Karpas-422 (cell line): ENCODE data around the gene PARVB. TPM values are rescaled to one million over a fixed set of nuclear protein-coding genes. Genes with fewer than 3 reads are reported as not detected.

Experiments
- DNase-seq: peaks from one replicate; pipeline ENCODE4 v3.0.0-alpha.2; 2015
- H2AFZ ChIP-seq: fragments of 200-600 bp; sonication (generic); 2 replicates; pipeline ENCODE4 v1.6.1; 2014; ENCODE audit warnings: antibody characterized with exemption, low read length, mixed read lengths
- H3K27ac ChIP-seq: fragments of 200-600 bp; sonication (generic); 2 replicates; pipeline ENCODE4 v1.5.1; 2014; ENCODE audit warnings: mild to moderate bottlenecking, low read length, moderate library complexity
- H3K27me3 ChIP-seq: fragments of 200-600 bp; sonication (generic); 2 replicates; pipeline ENCODE4 v1.6.1; 2014; ENCODE audit warnings: low read length, mixed read lengths
- H3K36me3 ChIP-seq: fragments of 200-600 bp; sonication (generic); 2 replicates; pipeline ENCODE4 v1.6.1; 2014; ENCODE audit warnings: low read length, mixed read lengths; ENCODE audit not compliant: insufficient read depth
- H3K4me1 ChIP-seq: fragments of 200-600 bp; sonication (generic); 2 replicates; pipeline ENCODE4 v1.6.1; 2014; ENCODE audit warnings: mild to moderate bottlenecking, low read length, mixed read lengths
- H3K4me2 ChIP-seq: fragments of 200-600 bp; sonication (generic); 2 replicates; pipeline ENCODE4 v1.6.1; 2014; ENCODE audit warnings: low read length, low read depth, mild to moderate bottlenecking; ENCODE audit not compliant: poor library complexity, severe bottlenecking
- H3K4me3 ChIP-seq: fragments of 200-600 bp; sonication (generic); 2 replicates; pipeline ENCODE4 v1.5.1; 2014; ENCODE audit warnings: mild to moderate bottlenecking, antibody characterized with exemption, low read length, mixed read lengths
- H3K79me2 ChIP-seq: fragments of 200-600 bp; sonication (generic); 2 replicates; pipeline ENCODE4 v1.6.1; 2014; ENCODE audit warnings: mild to moderate bottlenecking, low read length, mixed read lengths
- H3K9ac ChIP-seq: fragments of 200-600 bp; sonication (generic); 2 replicates; pipeline ENCODE4 v1.6.0; 2014; ENCODE audit warnings: low read length
- H3K9me2 ChIP-seq: fragments of 200-600 bp; sonication (generic), shearing (Covaris generic); replicated peaks from 2 replicates; pipeline ENCODE4 v1.6.0; 2014; ENCODE audit warnings: mild to moderate bottlenecking, low read length, moderate library complexity; ENCODE audit not compliant: insufficient read depth
- H3K9me3 ChIP-seq: fragments of 300-700, 200-600 bp; sonication (generic); 2 replicates; pipeline ENCODE4 v1.6.1; 2014; ENCODE audit warnings: low read length, mixed read lengths
- H4K20me1 ChIP-seq: fragments of 200-600 bp; sonication (generic); 2 replicates; pipeline ENCODE4 v1.6.1; 2014; ENCODE audit warnings: mild to moderate bottlenecking, antibody characterized with exemption, low read length, low read depth; ENCODE audit not compliant: insufficient read depth
- total RNA-seq: library from RNA; depleted of rRNA; stranded (reverse); fragments of >200 nt; shearing (Covaris generic); gene quantifications from 2 replicates; pipeline ENCODE4 v1.2.3, GENCODE V29; 2014; ENCODE audit warnings: low replicate concordance

The PARVB gene
- total RNA-seq, 1 experiment from 2014 or later = 24.9 TPM

DNA sequence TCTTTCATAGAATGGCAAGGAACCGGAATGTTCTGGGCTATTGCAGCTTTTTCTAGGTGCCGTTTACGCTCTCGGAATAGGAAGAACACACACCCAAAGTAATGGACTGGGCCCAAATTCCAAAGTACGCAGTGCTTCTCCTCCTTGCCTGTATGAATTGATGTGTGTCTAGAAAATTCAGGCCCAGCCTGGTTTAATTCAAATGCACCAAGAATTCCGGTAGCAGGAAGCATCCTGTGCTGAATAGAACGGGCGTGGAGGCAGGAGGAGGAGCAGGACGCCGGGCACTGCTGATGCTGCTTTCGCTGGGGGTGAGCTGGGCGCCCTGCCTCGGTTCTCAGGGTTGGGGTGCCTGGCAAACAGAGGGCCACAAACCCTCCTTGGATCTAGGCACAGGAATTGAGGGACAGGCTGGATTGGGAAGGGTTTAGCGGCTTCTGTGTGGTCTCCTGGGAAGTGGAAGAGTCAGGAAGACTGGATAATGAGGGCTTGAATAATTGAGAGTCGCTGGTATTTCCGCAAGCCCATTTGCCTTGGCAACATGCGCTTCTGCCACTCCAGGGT is 2.0 kb downstream of the PARVB start:
- H3K36me3 ChIP-seq = no peaks in the 10 kb centered on the region
- H3K9ac ChIP-seq = peak overlapping the region; percentile 69
- H3K27ac ChIP-seq = no peak overlapping the region
- H3K4me3 ChIP-seq = peak overlapping the region; percentile 73; the same call in 1 of the 2 replicates
- H2AFZ ChIP-seq = no peak overlapping the region
- H4K20me1 ChIP-seq = peaks cover 10% of the 10 kb centered on the region; the same call in 1 of the 2 replicates
- no peak for DNase-seq
- no peaks in the 10 kb centered on the region for H3K9me3 ChIP-seq
- no peaks in the 10 kb centered on the region for H3K9me2 ChIP-seq
- no peaks in the 10 kb centered on the region for H3K27me3 ChIP-seq
- H3K4me2 ChIP-seq = peak overlapping the region; percentile 76
- no peaks in the 10 kb centered on the region for H3K79me2 ChIP-seq
- peaks cover 40% of the 10 kb centered on the region for H3K4me1 ChIP-seq

DNA sequence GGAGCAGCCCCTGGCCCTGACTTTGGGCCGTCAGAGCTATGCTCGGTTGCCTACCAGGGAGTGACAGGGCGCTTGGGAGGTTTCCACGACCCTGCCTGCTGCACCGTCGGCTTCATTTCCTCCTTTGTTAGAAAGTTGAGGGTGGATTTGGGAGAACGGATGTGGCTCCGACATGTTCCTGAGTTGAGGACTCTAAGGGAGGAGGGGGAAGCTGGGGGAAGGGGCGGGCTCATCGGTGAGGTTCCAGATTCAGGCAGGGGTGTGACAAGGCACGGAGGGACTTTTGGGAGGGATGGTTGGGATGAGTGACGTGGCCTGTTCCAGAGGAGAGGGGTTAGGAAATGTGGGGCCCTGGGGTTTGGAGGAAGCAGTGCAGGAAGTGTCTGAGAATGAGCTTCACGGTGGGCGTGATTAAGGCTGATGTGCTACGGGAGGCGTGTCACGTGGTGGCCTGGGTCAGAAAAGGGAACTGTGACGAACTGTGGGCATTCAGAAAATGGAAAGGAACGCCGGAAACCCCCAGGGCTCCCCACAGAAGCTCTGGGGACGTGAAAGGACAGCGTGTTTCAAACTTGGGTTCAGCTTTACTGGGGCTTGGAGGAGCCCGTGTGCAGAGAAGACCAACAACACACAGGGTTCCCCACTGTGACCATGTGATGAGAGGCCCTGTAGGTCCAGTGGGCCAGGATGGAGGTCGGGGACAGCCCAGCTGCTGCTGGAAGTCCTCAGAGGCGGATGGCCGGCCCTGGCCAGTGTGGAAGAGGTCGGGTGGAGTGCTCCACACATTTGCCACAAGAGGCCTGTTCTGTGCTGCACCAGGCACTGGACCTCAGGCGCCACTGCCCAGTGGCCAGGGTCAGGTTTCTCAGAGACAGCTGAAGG is 2.8 kb downstream of the PARVB start:
- Histone ChIP-seq H3K4me3 (peak overlapping the region; percentile 73), H3K79me2 (no peaks in the 10 kb centered on the region), H3K27me3 (no peaks in the 10 kb centered on the region), H3K27ac (no peak overlapping the region), H3K9ac (peak overlapping the region; percentile 75), H3K4me1 (peaks cover 40% of the 10 kb centered on the region), H3K9me3 (no peaks in the 10 kb centered on the region), H4K20me1 (peaks cover 10% of the 10 kb centered on the region; the same call in 1 of the 2 replicates), H2AFZ (peak overlapping the region; percentile 88), H3K9me2 (no peaks in the 10 kb centered on the region), H3K36me3 (no peaks in the 10 kb centered on the region), H3K4me2 (peak overlapping the region; percentile 76)
- peak; percentile 85 for DNase-seq

DNA sequence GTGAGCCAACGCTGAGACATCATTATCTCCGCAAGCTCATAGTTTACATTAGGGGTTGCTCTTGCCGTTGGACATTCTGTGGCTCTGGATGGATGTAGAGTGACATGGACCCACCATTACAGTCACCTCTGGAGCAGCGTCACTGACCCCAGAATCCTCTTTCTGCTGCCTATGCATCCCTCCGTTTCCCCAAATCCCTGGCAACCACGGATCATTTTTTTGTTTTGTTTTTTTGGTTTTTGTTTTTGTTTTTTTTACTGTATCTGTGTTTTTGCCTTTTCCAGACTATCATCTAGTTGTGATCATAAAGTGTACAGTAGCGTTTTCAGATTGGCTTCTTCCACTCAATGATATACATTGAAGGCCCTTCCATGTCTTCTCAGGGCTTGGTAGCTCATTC is 4.0 kb downstream of the PARVB start:
- Histone ChIP-seq H3K36me3 (no peaks in the 10 kb centered on the region), H2AFZ (no peak overlapping the region), H3K9me2 (no peaks in the 10 kb centered on the region), H3K79me2 (no peaks in the 10 kb centered on the region), H4K20me1 (peaks cover 18% of the 10 kb centered on the region; the same call in 1 of the 2 replicates), H3K9ac (no peak overlapping the region), H3K27ac (no peak overlapping the region), H3K27me3 (no peaks in the 10 kb centered on the region), H3K4me2 (no peak overlapping the region), H3K4me3 (no peak overlapping the region), H3K9me3 (no peaks in the 10 kb centered on the region), H3K4me1 (peaks cover 38% of the 10 kb centered on the region)
- no peak for DNase-seq

DNA sequence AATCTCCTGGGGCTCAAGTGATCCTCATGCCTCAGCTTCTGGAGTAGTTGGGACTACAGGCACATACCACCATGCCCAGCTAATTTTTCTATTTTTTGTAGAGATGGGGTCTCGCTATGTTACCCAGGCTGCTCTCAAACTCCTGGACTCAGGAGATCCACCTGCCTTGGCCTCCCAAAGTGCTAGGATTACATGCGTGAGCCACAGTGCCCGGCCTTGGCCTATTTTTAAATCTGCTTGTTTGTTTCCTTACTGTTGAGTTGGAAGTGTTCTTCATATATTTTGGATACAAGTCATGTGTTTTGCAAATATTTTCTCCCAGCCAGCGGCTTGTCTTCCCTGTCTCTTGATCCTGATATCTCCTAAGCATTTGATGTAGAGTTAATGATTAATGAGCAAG is 5.0 kb downstream of the PARVB start:
- H3K9ac ChIP-seq = no peak overlapping the region
- no peak for DNase-seq
- H3K9me2 ChIP-seq = no peaks in the 10 kb centered on the region
- H3K27me3 ChIP-seq = no peaks in the 10 kb centered on the region
- no peaks in the 10 kb centered on the region for H3K9me3 ChIP-seq
- H3K4me2 ChIP-seq = no peak overlapping the region
- H2AFZ ChIP-seq = no peak overlapping the region
- H4K20me1 ChIP-seq = peaks cover 18% of the 10 kb centered on the region; the same call in 1 of the 2 replicates
- no peak overlapping the region for H3K27ac ChIP-seq
- H3K4me3 ChIP-seq = no peak overlapping the region
- no peaks in the 10 kb centered on the region for H3K79me2 ChIP-seq
- H3K4me1 ChIP-seq = peaks cover 32% of the 10 kb centered on the region
- H3K36me3 ChIP-seq = no peaks in the 10 kb centered on the region

DNA sequence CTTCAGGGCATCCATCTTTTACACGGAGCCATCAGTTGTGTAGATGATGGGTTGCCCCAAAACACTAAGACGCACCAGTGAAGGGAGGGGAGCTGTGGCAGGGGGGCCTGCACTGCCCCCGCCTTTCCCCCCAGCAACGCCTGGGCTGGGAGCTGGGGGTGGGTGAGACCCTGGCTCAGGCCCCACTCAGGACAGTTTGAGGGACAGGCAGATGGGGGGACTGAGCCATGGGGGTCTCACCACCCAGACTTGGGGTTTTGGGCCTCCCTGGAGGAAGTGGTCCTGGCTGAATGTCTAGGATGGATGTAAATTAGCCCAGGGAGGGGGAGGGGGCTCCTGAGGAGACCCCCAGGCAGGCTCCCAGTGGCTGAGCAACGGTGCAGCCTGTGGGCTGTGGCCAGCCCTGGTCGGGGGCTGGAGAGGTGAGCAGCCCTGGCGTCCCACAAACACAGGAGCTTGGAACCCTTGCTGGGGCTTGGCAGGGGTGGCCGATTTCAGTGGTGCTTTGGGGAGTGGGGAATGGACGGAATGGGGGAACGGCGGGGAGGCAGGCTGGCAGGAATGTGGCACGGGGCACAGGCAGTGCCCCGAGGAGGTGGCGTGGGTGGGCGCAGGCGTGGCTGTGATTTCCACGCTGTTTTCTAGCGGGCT is 6.1 kb downstream of the PARVB start:
- H3K4me3 ChIP-seq = no peak overlapping the region
- no peaks in the 10 kb centered on the region for H3K79me2 ChIP-seq
- H3K9me3 ChIP-seq = no peaks in the 10 kb centered on the region
- DNase-seq = no peak
- peaks cover 24% of the 10 kb centered on the region for H3K4me1 ChIP-seq
- no peaks in the 10 kb centered on the region for H3K9me2 ChIP-seq
- no peak overlapping the region for H2AFZ ChIP-seq
- peaks cover 18% of the 10 kb centered on the region; the same call in 1 of the 2 replicates for H4K20me1 ChIP-seq
- no peaks in the 10 kb centered on the region for H3K27me3 ChIP-seq
- H3K4me2 ChIP-seq = no peak overlapping the region
- H3K27ac ChIP-seq = no peak overlapping the region
- no peak overlapping the region for H3K9ac ChIP-seq
- no peaks in the 10 kb centered on the region for H3K36me3 ChIP-seq

DNA sequence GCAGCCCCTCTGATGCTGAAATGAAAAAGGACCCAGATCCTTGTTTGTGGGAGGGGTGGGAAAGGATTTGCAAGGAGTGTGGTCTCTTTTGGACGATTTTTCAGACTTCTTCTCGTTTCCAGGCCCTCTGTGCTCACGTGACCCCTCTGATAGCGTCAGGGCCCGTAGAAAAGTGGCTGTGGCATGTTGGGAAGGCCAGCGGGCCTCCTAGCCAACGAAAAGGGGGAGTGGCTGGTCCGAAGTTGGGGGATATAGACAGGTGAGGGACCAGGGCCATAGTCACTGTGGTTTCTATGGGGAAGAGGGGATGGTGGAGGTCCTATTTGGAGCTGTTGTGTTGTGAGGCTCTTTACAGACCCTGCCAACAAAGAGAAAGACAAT is 6.6 kb downstream of the PARVB start:
- no peaks in the 10 kb centered on the region for H3K36me3 ChIP-seq
- no peaks in the 10 kb centered on the region for H3K9me3 ChIP-seq
- H3K9me2 ChIP-seq = no peaks in the 10 kb centered on the region
- no peaks in the 10 kb centered on the region for H3K79me2 ChIP-seq
- no peak overlapping the region for H3K4me2 ChIP-seq
- H3K4me3 ChIP-seq = no peak overlapping the region
- DNase-seq = no peak
- no peak overlapping the region for H3K27ac ChIP-seq
- no peaks in the 10 kb centered on the region for H3K27me3 ChIP-seq
- no peak overlapping the region for H3K9ac ChIP-seq
- no peak overlapping the region for H2AFZ ChIP-seq
- peaks cover 19% of the 10 kb centered on the region for H3K4me1 ChIP-seq
- peaks cover 18% of the 10 kb centered on the region; the same call in 1 of the 2 replicates for H4K20me1 ChIP-seq

DNA sequence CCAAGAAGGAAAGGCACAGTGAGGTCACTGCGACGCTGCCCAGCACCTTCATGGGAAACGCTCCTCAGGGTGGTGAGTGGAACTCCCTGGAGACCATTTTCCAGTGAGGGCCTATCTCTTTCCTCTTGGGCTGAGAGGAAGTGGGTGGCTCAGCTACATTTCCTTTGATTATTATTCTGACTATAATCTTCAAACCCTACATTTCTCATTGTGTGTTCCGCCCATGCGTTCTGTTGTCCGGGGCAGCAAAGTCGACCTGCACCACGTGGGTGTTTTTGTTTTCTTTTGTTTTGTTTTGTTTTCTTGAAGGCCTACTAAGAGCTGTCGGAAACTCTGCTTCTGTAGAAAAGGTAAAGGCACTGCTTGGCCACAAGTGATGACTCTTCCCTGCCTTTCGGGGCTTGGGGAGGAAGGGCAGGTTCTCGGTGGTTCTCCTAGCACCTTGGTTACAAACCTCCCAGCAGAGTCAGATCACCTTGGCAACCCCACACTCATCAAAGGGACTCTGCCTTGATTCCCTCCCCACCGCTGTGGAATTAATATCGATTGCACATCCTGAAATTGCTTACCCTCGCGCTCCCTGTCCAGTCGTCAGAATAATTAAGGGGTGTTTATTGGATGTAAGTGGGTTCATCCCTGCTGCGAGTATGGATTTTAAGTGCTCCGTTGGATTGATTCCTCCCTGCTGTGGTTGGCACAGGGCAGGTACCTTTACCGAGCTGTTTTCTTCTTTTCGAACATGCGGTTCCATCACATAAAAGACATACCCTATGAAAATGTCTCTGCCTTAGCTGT is 7.3 kb downstream of the PARVB start:
- Histone ChIP-seq H3K4me2 (no peak overlapping the region), H3K9me2 (no peaks in the 10 kb centered on the region), H3K27ac (no peak overlapping the region), H3K9ac (no peak overlapping the region), H3K27me3 (no peaks in the 10 kb centered on the region), H3K36me3 (no peaks in the 10 kb centered on the region), H3K9me3 (no peaks in the 10 kb centered on the region), H3K79me2 (no peaks in the 10 kb centered on the region), H3K4me3 (no peak overlapping the region), H2AFZ (no peak overlapping the region), H4K20me1 (peaks cover 18% of the 10 kb centered on the region; the same call in 1 of the 2 replicates), H3K4me1 (peaks cover 12% of the 10 kb centered on the region)
- no peak for DNase-seq
